Cardiac muscle cell (in vitro differentiated cells and primary cell): ENCODE measurements around the gene AJAP1. TPM values are rescaled to one million over a fixed set of nuclear protein-coding genes. Genes with fewer than 3 reads are reported as not detected.

Source experiments
- DNase-seq, 2 donors: peaks; one replicate each; pipeline versions ENCODE4 v3.0.0 to v3.0.0-alpha.2; 2010 to 2017; ENCODE audit warnings: low read depth in 1 of 2, low spot score in 1 of 2
- H3K27ac ChIP-seq: fragments of 200-600 bp; sonication (generic); 2 replicates; pipeline ENCODE4 v1.5.1; 2016
- H3K27me3 ChIP-seq: fragments of 200-600 bp; sonication (generic); 2 replicates; pipeline ENCODE4 v1.6.0; 2016; ENCODE audit warnings: control low read depth
- H3K36me3 ChIP-seq: fragments of 200-600 bp; sonication (generic); 2 replicates; pipeline ENCODE4 v1.5.1; 2016; ENCODE audit warnings: control low read depth
- H3K4me1 ChIP-seq: fragments of 200-600 bp; sonication (generic); 2 replicates; pipeline ENCODE4 v1.8.1; 2017; ENCODE audit warnings: low read depth, mild to moderate bottlenecking, mixed run types
- H3K4me3 ChIP-seq: fragments of 200-600 bp; sonication (generic); 2 replicates; pipeline ENCODE4 v1.5.1; 2016; ENCODE audit warnings: mild to moderate bottlenecking
- H3K9me3 ChIP-seq: fragments of 200-600 bp; sonication (generic); 2 replicates; pipeline ENCODE4 v1.5.1; 2017; ENCODE audit warnings: low read depth, mild to moderate bottlenecking, control low read depth
- polyA plus RNA-seq: library from polyadenylated mRNA; unstranded; fragments of >200 nt; fragmentation: Nextera tagmentation; extraction: Ambion mirVana; gene quantifications from 2 replicates; pipeline ENCODE4 v1.2.1, GENCODE V29; 2016
- total RNA-seq: library from RNA; depleted of rRNA; stranded (reverse); fragments of >200 nt; gene quantifications from 2 replicates; pipeline ENCODE4 v1.2.3, GENCODE V29; 2016
- TF ChIP-seq, protein P1 (sequence below): IDR thresholded peaks from 2 replicates; pipeline ENCODE4 v1.5.1; 2012; ENCODE audit warnings: low read depth, mild to moderate bottlenecking, low read length

Gene AJAP1
- total and polyA plus RNA-seq, 2 experiments from 2014 or later = not detected

DNA sequence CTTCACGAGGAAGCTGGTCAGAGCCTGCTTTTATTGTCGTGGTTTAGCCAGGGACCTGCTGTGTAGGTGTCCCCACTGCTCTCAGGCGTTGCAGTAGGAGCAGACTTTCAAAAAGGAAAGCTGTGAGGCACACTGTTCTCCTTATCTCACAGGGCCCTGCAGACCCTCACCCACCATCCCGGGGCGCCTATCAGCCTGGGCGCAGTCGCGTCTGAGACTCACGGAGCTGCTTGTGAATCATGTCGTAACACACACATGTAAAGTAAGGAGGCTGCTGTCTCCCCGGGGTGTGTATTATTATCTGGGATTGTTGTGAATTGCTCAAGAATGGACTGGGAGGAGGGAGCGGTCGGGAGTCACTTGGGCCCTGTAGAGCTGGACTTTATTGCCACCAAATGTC lies 17.4 kb downstream of the AJAP1 start:
- Histone ChIP-seq H3K4me1 (no peaks in the 10 kb centered on the region), H3K36me3 (no peaks in the 10 kb centered on the region), H3K27me3 (no peaks in the 10 kb centered on the region), H3K9me3 (no peaks in the 10 kb centered on the region), H3K4me3 (no peak overlapping the region), H3K27ac (no peak overlapping the region)
- no peak for DNase-seq
- TF ChIP-seq, protein P1, sequence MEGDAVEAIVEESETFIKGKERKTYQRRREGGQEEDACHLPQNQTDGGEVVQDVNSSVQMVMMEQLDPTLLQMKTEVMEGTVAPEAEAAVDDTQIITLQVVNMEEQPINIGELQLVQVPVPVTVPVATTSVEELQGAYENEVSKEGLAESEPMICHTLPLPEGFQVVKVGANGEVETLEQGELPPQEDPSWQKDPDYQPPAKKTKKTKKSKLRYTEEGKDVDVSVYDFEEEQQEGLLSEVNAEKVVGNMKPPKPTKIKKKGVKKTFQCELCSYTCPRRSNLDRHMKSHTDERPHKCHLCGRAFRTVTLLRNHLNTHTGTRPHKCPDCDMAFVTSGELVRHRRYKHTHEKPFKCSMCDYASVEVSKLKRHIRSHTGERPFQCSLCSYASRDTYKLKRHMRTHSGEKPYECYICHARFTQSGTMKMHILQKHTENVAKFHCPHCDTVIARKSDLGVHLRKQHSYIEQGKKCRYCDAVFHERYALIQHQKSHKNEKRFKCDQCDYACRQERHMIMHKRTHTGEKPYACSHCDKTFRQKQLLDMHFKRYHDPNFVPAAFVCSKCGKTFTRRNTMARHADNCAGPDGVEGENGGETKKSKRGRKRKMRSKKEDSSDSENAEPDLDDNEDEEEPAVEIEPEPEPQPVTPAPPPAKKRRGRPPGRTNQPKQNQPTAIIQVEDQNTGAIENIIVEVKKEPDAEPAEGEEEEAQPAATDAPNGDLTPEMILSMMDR = no peak

DNA sequence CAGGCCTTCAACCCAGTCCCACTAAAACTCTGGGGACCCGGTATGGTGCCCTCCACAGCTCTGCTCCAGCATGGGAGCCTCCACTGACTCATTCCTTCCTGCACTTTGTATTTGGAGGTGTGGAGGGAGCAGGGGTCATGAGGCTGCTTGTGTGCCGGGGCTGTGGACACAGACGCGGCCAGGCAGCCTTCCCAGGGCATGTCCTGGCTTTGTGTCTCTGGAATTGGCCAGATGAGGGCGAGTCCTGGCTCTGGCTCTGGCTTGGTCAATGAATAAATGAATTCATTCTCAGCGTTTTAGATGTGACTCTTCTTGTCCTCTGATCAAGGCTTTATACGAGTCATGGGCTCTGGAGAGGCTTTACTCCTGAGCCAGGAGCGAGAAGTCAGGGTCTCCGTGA lies 19.1 kb downstream of the AJAP1 start:
- no peaks in the 10 kb centered on the region for H3K4me1 ChIP-seq
- no peak for DNase-seq
- no peaks in the 10 kb centered on the region for H3K36me3 ChIP-seq
- H3K27ac ChIP-seq = no peak overlapping the region
- no peak overlapping the region for H3K4me3 ChIP-seq
- TF ChIP-seq, protein P1 = no peak
- H3K9me3 ChIP-seq = no peaks in the 10 kb centered on the region
- H3K27me3 ChIP-seq = no peaks in the 10 kb centered on the region

DNA sequence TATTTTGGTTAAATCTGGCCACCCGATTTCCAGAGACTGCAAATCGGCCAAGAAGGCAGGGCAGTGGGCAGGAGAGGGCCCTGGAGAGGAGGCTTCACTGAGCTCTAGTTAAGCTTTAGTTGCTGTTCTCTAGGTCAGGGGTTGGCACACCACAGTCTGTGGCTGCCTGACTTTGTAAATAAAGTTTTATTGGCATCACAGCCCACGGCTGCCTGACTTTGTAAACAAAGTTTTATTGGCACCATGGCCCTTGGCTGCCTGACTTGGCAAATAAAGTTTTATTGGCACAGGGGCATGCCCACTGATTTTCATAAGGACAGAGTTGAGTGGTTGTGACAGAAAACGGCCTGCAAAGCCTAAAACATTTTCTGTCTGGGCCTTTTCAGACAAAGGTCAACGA lies 19.7 kb downstream of the AJAP1 start:
- Histone ChIP-seq H3K4me1 (no peaks in the 10 kb centered on the region), H3K36me3 (no peaks in the 10 kb centered on the region), H3K4me3 (no peak overlapping the region), H3K27me3 (no peaks in the 10 kb centered on the region), H3K9me3 (no peaks in the 10 kb centered on the region), H3K27ac (no peak overlapping the region)
- TF ChIP-seq, protein P1 = no peak
- no peak for DNase-seq

DNA sequence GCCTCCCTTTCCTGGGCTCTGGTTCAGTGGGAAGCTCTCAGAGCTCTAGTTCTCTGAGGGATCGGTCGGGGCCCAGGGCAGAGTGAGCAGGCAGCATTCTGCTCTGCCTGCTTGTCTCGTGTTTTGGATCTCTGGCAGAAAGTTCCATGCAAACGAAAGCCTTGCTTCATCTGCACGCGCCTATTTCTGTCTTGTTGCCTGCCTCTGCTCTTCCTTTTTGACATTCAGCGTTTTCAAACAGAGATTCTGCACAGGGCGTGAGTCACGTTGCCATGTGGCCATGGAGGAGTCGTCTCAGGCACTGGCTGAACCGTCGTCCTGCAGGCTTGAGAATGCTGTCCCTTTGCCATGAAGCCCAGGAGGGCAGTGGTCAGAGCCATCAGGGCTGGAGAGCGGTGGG lies 20.3 kb downstream of the AJAP1 start:
- TF ChIP-seq, protein P1 = no peak
- Histone ChIP-seq H3K9me3 (no peaks in the 10 kb centered on the region), H3K4me1 (no peaks in the 10 kb centered on the region), H3K27me3 (no peaks in the 10 kb centered on the region), H3K36me3 (no peaks in the 10 kb centered on the region), H3K27ac (no peak overlapping the region), H3K4me3 (no peak overlapping the region)
- DNase-seq = no peak

- Histone ChIP-seq H3K36me3 (no peaks in the 10 kb centered on the region), H3K4me1 (no peaks in the 10 kb centered on the region), H3K27ac (no peak overlapping the region), H3K27me3 (no peaks in the 10 kb centered on the region), H3K9me3 (no peaks in the 10 kb centered on the region), H3K4me3 (no peak overlapping the region)
- no peak for DNase-seq
- TF ChIP-seq, protein P1 = no peak
These were observed 21.2 kb downstream of the AJAP1 start for GRCh38 chr1:4675454-4676186.
